Measurements from ENCODE around the gene LAP3.

DNA sequence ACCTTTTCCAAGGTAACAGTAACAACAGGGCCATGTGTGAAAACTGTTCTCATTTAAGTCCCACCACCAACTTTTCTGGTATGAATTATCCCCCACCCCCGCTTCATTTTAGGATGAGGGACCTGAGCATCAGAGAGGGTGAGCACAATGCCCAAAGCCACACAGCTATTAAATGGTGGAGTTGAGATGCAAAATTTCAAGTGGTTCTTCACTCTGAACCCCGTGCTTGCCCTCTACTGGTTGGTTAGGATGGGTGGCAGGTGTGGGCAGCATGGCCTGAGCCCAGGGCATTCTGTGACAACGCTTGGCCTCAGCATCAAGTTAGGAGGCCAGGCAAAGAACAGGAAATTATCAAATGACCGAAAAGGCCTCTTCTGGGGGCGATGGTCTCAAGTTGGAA lies 70.9 kb downstream of the LAP3 start:
- TF ChIP-seq, protein P1, sequence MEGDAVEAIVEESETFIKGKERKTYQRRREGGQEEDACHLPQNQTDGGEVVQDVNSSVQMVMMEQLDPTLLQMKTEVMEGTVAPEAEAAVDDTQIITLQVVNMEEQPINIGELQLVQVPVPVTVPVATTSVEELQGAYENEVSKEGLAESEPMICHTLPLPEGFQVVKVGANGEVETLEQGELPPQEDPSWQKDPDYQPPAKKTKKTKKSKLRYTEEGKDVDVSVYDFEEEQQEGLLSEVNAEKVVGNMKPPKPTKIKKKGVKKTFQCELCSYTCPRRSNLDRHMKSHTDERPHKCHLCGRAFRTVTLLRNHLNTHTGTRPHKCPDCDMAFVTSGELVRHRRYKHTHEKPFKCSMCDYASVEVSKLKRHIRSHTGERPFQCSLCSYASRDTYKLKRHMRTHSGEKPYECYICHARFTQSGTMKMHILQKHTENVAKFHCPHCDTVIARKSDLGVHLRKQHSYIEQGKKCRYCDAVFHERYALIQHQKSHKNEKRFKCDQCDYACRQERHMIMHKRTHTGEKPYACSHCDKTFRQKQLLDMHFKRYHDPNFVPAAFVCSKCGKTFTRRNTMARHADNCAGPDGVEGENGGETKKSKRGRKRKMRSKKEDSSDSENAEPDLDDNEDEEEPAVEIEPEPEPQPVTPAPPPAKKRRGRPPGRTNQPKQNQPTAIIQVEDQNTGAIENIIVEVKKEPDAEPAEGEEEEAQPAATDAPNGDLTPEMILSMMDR (IDR thresholded peaks at IDR 0.05; ENCODE audit: low read length) = no peak
- TF ChIP-seq EZH2 (IDR thresholded peaks at IDR 0.05; ENCODE audit: borderline replicate concordance, low read length) = no peak

Measured in OCI-LY1 (cell line).